Inflammatory macrophage treated with lipopolysaccharide for 4 hours (primary cell): Measurements from ENCODE around the gene DUSP16.
A peak's percentile ranks its signal among the peaks of the same experiment; 100 is the strongest.
"Not testable (repeated sequence)": the region's sequence is repeated elsewhere in the genome, so short reads cannot be mapped to it uniquely, and the experiment has no call there.

ENCODE experiments used
- DNase-seq: peaks from one replicate; pipeline ENCODE4 v3.0.0-alpha.2; 2020

Gene DUSP16

GRCh38 chr12:12543959-12544358, 18.7 kb downstream of the DUSP16 start:
- DNase-seq = no peak

- DNase-seq = no peak
Measured at GRCh38 chr12:12542964-12543363, 19.7 kb downstream of the DUSP16 start.

GRCh38 chr12:12542286-12542685, 20.4 kb downstream of the DUSP16 start:
- DNase-seq = no peak

GRCh38 chr12:12541782-12542181, 20.9 kb downstream of the DUSP16 start:
- DNase-seq = no peak

GRCh38 chr12:12540261-12541013, 22.2 kb downstream of the DUSP16 start:
- DNase-seq = no peak

- DNase-seq = no peak
Measured at GRCh38 chr12:12539028-12539810, 23.4 kb downstream of the DUSP16 start.

GRCh38 chr12:12538535-12538934, 24.1 kb downstream of the DUSP16 start:
- peak; percentile 39 for DNase-seq

GRCh38 chr12:12537421-12537820, 25.2 kb downstream of the DUSP16 start:
- no peak for DNase-seq

- no peak for DNase-seq
Measured at GRCh38 chr12:12534975-12535374, 27.7 kb downstream of the DUSP16 start.

- no peak for DNase-seq
Measured at GRCh38 chr12:12534166-12534866, 28.3 kb downstream of the DUSP16 start.

GRCh38 chr12:12533238-12533829, 29.3 kb downstream of the DUSP16 start:
- DNase-seq = no peak

GRCh38 chr12:12531194-12531593, 31.5 kb downstream of the DUSP16 start:
- DNase-seq = no peak

- DNase-seq = no peak
Measured at GRCh38 chr12:12529783-12530421, 32.8 kb downstream of the DUSP16 start.

- no peak for DNase-seq
Measured at GRCh38 chr12:12528361-12529270, 34.0 kb downstream of the DUSP16 start.

- DNase-seq = no peak
Measured at GRCh38 chr12:12527820-12528296, 34.8 kb downstream of the DUSP16 start.

- no peak for DNase-seq
Measured at GRCh38 chr12:12524128-12524527, 38.5 kb downstream of the DUSP16 start.

GRCh38 chr12:12523229-12523628, 39.4 kb downstream of the DUSP16 start:
- no peak for DNase-seq

GRCh38 chr12:12522657-12523056, 40.0 kb downstream of the DUSP16 start:
- not testable (repeated sequence) for DNase-seq

GRCh38 chr12:12521888-12522287, 40.8 kb downstream of the DUSP16 start:
- no peak for DNase-seq

- DNase-seq = no peak
Measured at GRCh38 chr12:12521044-12521485, 41.6 kb downstream of the DUSP16 start.

- peak; percentile 76 for DNase-seq
Measured at GRCh38 chr12:12520273-12520672, 42.4 kb downstream of the DUSP16 start.
